ENCODE measurements around the gene SPDYE6.
"Not testable (repeated sequence)": the region's sequence is repeated elsewhere in the genome, so short reads cannot be mapped to it uniquely, and the experiment has no call there.

SPDYE6 gene

GRCh38 chr7:102356344-102356743, at the start of gene SPDYE6:
Gene SPDYE6 (minus strand): TSS chr7:102356444. CDS start chr7:102356023, 421 bp downstream.
- in situ Hi-C loops (cut with HindIII; ENCODE audit: low pct_ligation_motif_present, low pct_unique_long_range_greater_than_20kb, low sequenced_read_pairs); DNase-seq: not testable (repeated sequence)

- DNase-seq; in situ Hi-C loops (cut with HindIII; ENCODE audit: low pct_ligation_motif_present, low pct_unique_long_range_greater_than_20kb, low sequenced_read_pairs): not testable (repeated sequence)
These were observed 48.6 kb upstream of the SPDYE6 start for GRCh38 chr7:102404862-102405188.

- peak; percentile 79 for DNase-seq
- in situ Hi-C loops (cut with HindIII; ENCODE audit: low pct_ligation_motif_present, low pct_unique_long_range_greater_than_20kb, low sequenced_read_pairs): no loop called here
These were observed 48.0 kb upstream of the SPDYE6 start for GRCh38 chr7:102404005-102404861.

- in situ Hi-C loops (cut with HindIII; ENCODE audit: low pct_ligation_motif_present, low pct_unique_long_range_greater_than_20kb, low sequenced_read_pairs): no loop called here
- DNase-seq: no peak
These were observed 47.3 kb upstream of the SPDYE6 start for GRCh38 chr7:102403563-102403962.

- in situ Hi-C loops (cut with HindIII; ENCODE audit: low pct_ligation_motif_present, low pct_unique_long_range_greater_than_20kb, low sequenced_read_pairs): no loop called here
- DNase-seq: no peak
These were observed 44.1 kb upstream of the SPDYE6 start for GRCh38 chr7:102400360-102400759.

GRCh38 chr7:102398543-102398942, 42.3 kb upstream of the SPDYE6 start:
- no peak for DNase-seq
- in situ Hi-C loops (cut with HindIII; ENCODE audit: low pct_ligation_motif_present, low pct_unique_long_range_greater_than_20kb, low sequenced_read_pairs): no loop called here

- DNase-seq: peak; percentile 19
- in situ Hi-C loops (cut with HindIII; ENCODE audit: low pct_ligation_motif_present, low pct_unique_long_range_greater_than_20kb, low sequenced_read_pairs): no loop called here
These were observed 40.4 kb upstream of the SPDYE6 start for GRCh38 chr7:102396710-102397019.

- in situ Hi-C loops (cut with HindIII; ENCODE audit: low pct_ligation_motif_present, low pct_unique_long_range_greater_than_20kb, low sequenced_read_pairs): no loop called here
These were observed 39.8 kb upstream of the SPDYE6 start, which contains the start of gene PRKRIP1 for GRCh38 chr7:102395873-102396709. Gene PRKRIP1 (plus strand): TSS chr7:102396363. CDS start chr7:102396412, 49 bp downstream.

GRCh38 chr7:102395592-102395872, 39.3 kb upstream of the SPDYE6 start:
- DNase-seq: peak; percentile 49
- in situ Hi-C loops (cut with HindIII; ENCODE audit: low pct_ligation_motif_present, low pct_unique_long_range_greater_than_20kb, low sequenced_read_pairs): no loop called here

More at GRCh38 chr7:102395873-102396709, 39.8 kb upstream of the SPDYE6 start, which contains the start of gene PRKRIP1:
- DNase-seq: peak; percentile 98

GRCh38 chr7:102393467-102393866, 37.2 kb upstream of the SPDYE6 start:
- in situ Hi-C loops (cut with HindIII; ENCODE audit: low pct_ligation_motif_present, low pct_unique_long_range_greater_than_20kb, low sequenced_read_pairs): no loop called here
- DNase-seq: no peak

- no peak for DNase-seq
- in situ Hi-C loops (cut with HindIII; ENCODE audit: low pct_ligation_motif_present, low pct_unique_long_range_greater_than_20kb, low sequenced_read_pairs): no loop called here
These were observed 36.1 kb upstream of the SPDYE6 start for GRCh38 chr7:102392330-102392729.

GRCh38 chr7:102390697-102391484, 34.6 kb upstream of the SPDYE6 start:
- in situ Hi-C loops (cut with HindIII; ENCODE audit: low pct_ligation_motif_present, low pct_unique_long_range_greater_than_20kb, low sequenced_read_pairs): no loop called here
- peak; percentile 90 for DNase-seq

GRCh38 chr7:102389810-102390209, 33.6 kb upstream of the SPDYE6 start:
- no peak for DNase-seq
- in situ Hi-C loops (cut with HindIII; ENCODE audit: low pct_ligation_motif_present, low pct_unique_long_range_greater_than_20kb, low sequenced_read_pairs): no loop called here

GRCh38 chr7:102387064-102387463, 30.8 kb upstream of the SPDYE6 start:
- DNase-seq: no peak
- in situ Hi-C loops (cut with HindIII; ENCODE audit: low pct_ligation_motif_present, low pct_unique_long_range_greater_than_20kb, low sequenced_read_pairs): no loop called here

GRCh38 chr7:102381696-102382425, 25.6 kb upstream of the SPDYE6 start:
- in situ Hi-C loops (cut with HindIII; ENCODE audit: low pct_ligation_motif_present, low pct_unique_long_range_greater_than_20kb, low sequenced_read_pairs): not testable (repeated sequence)

GRCh38 chr7:102380837-102381236, 24.6 kb upstream of the SPDYE6 start:
- DNase-seq; in situ Hi-C loops (cut with HindIII; ENCODE audit: low pct_ligation_motif_present, low pct_unique_long_range_greater_than_20kb, low sequenced_read_pairs): not testable (repeated sequence)

More at GRCh38 chr7:102381696-102382425, 25.6 kb upstream of the SPDYE6 start:
- not testable (repeated sequence) for DNase-seq

GRCh38 chr7:102376964-102377466, 20.8 kb upstream of the SPDYE6 start:
- in situ Hi-C loops (cut with HindIII; ENCODE audit: low pct_ligation_motif_present, low pct_unique_long_range_greater_than_20kb, low sequenced_read_pairs): no loop called here

GRCh38 chr7:102372796-102373195, 16.6 kb upstream of the SPDYE6 start:
- DNase-seq; in situ Hi-C loops (cut with HindIII; ENCODE audit: low pct_ligation_motif_present, low pct_unique_long_range_greater_than_20kb, low sequenced_read_pairs): not testable (repeated sequence)

More at GRCh38 chr7:102376964-102377466, 20.8 kb upstream of the SPDYE6 start:
- DNase-seq: no peak
